GM12892 (cell line): ENCODE results near the gene KLK14.

Experiments used
- POLR2A ChIP-seq: IDR thresholded peaks from 2 replicates; pipeline ENCODE4 v1.6.1; 2011; ENCODE audit warnings: low read depth, low read length, control low read depth
- TAF1 ChIP-seq: IDR thresholded peaks from 2 replicates; pipeline ENCODE4 v1.6.1; 2011; ENCODE audit warnings: low read depth, mild to moderate bottlenecking, control low read depth, low read length, borderline replicate concordance

GRCh38 chr19:51083181-51083580, 494 bp upstream of the KLK14 start:
- TF ChIP-seq TAF1, result no peak
- TF ChIP-seq POLR2A, result no peak
